NOMO-1 treated with dmso at 0.1 percent for 144 hours (cell line): ENCODE data around the gene WFS1.

Experiments
- DNase-seq: peaks from one replicate; lab custom pipeline; 2025; ENCODE audit not compliant: unreplicated experiment; lab: John Stamatoyannopoulos, UW

The WFS1 gene

DNA sequence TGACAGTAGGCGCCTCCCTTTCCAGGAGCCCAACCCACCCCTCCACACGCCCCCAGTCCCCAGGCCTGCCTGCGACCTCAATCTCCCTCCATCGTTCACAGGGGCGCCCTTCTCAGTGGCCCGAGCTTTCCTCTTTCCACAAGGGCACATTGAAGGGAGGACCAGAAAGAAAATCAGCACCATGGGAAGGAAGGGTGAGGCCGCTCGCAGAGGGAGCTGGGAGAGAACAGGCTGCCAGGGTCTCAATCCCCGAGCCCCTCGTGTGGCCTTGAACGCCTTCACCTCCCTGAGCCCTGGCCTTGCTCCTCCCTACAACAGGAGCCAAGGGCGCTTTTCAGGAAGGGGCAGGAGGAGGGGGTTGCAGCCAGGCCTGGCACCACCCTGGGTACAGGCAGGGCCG is 66.5 kb downstream of the WFS1 start:
- no peak for DNase-seq

DNA sequence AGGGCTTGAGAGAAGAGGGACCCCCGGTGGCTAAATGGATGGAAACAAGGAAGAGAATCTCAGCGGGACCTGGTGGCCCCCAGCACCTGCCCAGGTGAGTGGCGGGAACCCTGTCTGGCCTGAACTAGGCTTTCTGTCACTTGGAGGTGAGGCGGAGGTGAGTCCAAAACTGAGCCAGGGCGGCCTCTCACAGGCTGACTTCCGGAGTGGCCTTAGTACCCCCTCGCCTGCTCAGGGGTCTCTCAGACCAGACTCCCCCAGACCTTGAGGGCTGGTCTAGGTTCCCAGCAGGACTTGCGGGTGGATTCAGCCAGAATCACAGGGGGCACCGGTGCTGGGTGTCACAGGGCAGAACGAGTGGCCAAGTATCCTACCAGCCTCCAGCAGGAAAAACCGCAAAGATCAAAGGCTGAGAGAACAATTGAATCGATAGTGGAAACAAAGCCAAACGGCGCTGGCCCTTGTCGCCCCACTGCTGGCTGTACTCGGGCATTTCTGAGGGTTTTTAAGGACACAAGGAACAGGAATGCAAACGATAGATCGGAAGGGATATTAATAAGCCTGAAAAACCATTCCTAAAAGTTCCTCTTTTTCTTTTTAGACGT is 67.8 kb downstream of the WFS1 start:
- no peak for DNase-seq

DNA sequence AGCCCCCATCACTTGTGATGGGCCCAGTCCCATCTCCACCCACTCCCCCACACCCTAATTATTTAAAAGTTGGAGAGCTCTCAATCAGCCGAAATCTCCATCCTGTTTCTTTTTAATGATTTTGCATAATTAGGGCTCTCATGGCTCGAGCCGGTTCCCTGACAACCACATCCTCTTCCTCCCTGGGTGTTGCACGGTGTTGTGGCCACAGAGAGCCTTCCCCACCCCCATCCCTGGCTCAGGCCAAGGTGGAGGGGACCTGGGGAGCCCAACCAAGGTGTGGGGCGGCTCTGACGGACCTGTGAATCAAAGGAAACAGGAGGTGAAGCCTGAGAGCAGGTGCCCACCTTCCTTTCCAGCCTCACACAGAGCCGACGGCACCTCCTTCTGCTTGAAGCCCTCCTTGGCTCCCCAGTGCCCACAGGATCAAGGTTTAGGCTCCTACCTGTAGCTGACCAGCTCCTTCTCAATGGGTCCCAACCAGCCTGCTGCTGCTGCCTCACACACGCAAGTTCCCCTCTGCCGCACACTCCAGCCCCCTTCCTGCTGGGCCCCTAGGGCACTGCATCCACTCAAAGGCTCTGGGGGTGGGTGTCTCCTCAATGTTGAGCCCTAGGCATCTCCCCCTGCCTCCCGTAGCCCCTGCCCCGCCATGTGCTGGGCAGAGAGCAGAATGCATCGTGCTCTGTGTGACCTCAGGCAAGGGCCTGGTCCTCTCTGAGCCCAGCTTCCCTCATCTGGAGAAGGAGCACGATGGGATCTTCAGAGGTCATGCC is 68.7 kb downstream of the WFS1 start:
- no peak for DNase-seq

DNA sequence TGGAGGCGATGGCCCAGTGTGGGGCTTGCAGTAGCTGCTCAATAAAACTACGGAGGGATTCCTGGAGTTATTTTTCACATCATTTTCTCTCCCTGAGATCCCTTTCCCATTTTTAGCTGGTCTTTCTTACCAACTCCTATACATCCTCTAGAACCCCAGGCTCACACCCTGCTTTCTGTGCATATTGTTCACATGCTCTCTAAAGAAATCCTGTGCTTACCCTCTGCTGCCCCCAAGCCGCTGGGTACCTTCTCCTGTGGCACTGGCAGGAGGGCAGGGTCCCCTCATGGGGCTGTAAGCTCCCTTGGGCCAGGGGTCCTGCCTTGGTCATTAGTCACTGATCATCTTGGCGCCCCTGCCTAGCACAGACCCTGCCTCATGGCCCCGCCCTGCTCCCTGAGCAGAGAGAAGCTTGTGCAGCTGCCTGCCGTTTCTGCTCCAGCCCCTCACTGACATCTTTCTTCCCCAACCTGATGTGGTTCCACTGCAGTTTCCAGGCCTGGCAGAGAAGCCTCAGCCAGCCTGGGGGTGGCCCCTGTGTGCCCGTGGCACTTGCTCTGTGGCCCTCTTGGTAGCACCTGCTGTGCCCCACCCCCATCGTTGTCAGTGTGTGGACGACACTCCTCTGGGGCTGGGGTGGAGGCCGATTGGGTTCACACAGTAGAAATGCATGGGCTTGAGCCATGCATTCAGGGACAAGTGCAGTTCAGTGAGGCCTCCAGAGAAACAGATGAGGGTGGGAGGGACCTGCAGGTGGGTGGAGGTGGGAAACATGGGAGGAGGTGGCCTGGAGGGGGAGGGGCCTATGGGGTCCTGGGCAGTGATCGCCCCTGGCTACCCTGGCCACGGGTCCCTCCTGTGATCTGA is 69.5 kb downstream of the WFS1 start:
- DNase-seq = no peak

DNA sequence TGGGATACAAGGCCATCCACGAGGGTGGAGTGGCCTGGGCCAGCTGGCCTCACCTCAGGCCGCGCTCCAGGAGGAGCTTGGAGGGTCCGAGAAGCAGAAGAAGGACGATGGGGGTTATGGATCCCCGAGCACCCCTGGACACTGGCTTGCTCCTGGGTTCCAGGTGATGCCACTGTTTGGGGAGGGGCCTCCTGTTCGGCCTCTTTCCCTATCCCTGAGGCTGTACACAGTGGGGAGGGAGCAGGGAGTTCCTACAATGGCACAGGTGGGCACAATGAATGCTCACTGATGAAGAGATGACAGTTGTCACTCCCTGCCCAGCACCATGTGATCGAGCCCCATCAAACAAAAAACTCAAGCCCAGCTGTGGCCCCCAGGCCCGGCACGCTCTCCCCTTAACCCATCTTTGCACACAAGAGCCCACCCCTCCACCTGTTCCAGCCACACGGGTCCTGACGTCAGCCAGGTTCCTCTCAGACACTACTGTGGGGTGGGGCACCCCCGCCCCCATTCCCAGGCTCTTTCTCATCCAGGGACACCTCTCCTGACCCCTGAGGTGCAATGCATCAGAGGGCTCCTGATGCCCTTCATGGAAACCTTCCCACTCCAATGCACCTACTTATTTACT is 70.3 kb downstream of the WFS1 start:
- no peak for DNase-seq

DNA sequence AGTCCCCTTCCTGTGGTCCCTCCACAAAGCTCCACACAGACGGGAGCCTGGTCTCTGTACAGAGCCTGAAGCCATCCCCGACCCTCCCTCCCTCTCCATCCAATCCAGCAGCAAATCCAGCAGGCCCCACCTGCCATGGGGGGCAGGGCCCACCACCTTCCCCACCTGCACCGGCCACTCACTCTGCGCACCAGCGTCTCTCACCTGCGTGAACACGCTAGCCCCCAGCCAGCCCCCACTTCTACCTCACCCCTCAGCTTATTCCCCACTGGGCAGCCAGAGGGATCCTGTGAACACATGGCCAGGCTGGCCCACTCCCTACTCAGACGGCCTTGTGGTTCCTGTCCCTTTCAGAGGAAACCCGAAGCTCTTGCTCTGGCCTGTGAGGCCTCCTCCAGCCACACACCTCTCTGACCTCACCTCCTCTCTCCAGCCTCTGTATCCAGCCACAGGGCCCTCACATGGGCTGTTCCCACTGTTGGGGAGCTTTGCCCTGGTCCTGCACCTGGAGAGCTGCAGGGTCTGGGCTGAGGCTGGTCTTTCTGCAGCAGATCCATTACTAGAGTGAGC is 70.9 kb downstream of the WFS1 start:
- no peak for DNase-seq

DNA sequence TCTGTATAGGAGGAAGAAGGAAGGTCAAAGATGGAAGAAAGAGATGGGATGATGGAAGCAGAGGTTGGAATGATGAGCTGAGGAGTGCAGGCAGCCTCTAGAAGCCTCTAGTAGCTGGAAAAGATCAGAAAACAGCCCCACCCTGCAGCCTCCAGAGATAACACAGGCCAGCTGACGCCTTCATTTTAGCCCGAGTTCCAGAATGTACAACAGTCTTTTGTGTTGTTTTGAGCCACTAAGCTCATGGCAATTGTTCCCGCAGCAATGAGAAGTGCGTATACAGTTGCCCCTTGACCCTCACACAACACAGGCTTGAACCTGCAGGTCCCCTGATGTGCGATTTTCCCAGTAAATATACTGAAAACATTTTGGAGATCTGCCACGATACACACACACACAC is 72.0 kb downstream of the WFS1 start:
- no peak for DNase-seq

DNA sequence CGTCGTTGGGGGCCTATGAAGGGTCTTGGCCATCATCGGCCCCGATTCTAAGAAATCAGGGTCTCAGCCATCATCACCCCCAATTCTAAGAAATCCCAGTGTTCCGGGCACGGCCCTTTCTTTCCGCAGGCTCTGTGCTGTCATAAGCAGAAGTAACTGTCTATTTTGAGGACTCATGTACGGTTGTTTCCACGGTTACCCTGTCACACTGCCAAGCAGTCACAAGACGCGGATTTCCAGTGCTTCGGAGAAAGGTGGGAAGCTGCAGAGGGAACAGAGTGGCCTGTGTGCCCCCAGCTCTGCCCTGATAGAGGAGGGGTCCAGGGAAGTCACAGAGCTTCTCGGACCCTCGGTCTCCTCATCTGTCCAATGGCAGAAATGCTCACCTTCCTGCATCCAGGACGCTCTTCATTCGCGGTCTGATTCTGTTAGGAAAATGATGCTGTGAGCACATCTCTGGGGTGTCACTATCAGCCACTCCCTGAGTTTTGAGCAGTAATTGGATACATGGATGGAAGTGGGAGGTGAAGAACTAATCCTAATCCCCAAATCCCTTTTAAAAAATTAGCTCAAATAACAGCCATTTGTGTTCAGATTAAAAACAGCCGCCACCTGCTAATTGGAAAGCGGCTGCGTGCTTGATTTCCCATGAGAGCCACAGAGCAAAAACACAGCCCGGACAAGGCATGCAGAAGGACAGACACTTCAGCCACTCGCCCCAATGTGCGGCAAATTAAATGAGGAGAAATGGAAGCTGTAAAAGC is 73.1 kb downstream of the WFS1 start:
- no peak for DNase-seq

DNA sequence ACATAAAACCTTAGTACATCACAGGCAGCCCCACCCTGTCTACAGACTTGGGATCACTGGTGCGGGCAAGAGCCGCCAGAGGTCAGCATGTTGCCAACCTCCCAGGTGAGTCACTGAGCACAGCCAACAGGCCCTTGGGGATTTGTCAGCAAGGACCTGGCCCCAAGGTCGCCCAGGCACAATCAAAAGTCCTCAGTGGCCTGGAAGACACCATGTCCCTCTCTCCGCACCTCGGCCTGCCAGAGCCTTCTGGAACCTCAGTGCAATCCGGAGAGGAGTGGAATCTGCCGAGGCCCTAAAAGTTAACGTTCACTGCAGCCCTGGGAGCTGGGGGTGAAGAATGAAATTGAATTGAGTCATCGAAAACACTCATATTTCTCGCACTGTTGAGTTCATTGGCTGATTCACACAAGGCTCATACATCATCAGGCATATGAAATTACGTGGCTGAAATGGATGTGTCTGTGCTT is 74.3 kb downstream of the WFS1 start:
- DNase-seq = no peak

DNA sequence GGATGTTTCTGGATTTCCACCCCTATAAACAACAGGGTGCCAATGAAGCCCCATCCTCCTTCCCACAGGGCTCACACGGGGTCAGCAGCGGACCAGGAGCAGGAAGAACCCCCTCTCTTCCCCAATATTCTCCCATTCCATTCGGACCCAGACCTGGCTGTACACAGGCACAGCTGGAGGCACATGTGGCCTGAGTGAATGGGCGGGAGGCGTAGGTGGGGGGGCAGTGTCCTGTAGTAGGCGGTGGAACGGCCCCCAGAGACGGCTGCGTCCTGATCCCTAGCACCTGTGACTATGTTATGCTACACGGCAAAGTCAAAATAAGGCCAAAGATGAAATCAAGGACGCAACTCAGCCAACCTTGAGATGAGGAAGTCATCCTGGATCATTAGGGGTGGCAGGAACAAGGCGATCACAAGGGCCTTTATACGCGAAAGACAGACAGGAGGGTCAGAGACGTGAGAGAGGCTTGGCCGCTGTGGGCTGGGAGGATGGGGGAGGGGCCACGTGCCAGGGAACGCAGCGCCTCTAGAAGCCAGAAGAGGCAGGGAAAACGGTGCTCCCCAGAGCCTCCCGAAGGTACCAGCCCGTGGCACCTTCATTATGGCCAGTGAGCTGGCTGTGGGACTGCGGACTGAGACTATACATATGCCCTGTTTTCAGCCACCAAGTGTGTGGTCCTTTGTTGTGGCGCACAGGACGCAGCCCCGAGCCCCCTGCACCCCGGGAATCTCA is 75.6 kb downstream of the WFS1 start:
- DNase-seq = no peak

DNA sequence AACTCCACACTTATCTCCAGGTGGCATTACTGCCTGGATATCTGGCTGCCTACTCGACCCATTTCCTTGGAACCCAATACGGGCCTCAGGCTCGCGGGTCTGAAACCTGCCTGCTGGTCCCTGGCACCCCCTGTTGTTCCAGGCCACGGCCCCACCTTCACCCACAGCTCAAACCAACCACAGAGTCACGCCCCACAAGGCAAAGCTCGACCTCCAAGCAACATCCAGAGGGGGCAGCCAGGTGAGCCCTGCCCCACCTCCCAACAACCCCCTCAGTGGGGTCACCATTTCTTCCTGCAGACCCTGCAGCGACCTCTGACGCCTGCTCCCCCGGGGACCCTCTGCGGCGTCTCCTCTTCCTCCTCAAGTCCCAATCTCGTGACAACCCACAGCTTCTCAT is 76.2 kb downstream of the WFS1 start:
- no peak for DNase-seq

DNA sequence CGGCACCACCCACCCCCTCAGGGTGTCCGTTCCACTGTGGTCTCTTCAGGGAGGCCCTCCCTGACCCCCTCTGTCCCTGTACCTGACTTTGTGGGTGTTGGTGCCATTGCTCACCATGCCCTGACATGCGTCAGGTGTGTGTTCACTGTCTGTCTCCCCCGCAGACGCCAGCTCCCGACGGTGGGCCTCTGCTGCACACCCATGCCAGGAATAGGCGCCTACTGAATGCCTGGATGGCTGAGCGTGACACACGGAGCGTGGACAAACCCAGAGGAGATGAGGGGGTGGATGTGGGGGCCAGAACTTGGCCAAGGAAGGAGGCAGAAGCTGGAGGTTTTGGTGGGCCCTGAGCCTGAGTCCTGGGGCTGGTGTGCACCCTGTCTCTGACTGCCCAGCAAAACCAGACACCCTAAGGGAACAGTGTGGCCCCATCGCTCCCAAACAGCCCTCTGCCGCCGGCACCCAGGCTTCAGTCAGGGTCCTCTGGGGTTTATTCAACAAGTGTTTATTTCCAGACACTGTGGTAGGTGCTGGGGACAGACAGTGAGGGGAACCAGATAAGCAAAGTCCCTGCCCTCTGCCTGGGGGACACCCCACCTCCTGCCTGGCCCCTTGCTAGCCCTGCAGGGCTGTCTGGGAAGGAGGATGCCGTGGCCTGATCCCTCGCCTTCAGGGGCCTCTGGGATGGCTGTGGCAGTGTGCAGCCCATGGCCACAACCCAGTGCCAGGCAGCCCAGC is 76.9 kb downstream of the WFS1 start:
- no peak for DNase-seq

DNA sequence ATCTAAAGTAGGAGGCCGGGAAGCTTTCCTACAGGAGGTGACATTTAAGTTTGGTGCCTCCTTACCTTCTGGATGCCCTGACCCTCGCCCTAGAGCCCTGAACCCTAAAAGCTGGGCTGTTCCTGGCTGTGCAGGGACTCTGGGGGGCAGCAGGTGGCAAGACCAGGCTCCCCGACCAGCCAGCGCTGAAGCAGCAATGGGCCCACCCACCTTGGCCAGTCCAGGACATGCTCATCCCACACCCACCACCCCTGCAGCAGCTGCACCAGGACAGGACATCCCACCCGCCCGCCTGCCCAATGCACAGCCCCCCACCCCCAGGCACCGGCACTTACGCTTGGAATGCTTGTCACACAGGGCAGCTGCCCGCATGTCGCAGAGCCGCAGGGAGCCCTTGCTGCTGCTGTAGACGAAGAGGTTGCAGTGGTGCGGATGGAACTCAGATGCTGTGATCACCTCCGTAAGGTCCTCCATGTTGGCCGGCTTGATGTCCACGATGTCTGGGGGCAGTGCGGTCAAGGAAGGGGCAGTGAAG is 77.9 kb downstream of the WFS1 start:
- no peak for DNase-seq

DNA sequence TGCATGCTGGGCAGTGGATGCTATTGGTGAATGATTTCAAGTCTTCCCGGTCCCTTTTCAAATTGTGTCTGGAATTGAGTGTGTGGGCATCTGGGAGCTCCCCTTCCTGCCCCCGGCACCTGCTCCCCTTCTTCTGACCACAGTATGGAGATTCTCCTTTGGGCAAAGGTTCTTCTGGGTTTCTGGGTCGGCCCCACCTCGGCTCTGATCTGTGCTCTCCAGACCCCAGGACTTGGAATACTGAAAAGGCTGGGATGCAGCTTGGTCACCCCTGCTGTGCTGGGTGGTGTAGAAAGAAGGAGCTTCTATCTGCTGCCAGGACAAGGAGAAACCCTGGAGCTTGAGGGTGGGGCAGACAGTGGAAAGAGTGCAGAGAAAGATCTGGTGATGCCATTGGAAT is 78.8 kb downstream of the WFS1 start:
- no peak for DNase-seq

DNA sequence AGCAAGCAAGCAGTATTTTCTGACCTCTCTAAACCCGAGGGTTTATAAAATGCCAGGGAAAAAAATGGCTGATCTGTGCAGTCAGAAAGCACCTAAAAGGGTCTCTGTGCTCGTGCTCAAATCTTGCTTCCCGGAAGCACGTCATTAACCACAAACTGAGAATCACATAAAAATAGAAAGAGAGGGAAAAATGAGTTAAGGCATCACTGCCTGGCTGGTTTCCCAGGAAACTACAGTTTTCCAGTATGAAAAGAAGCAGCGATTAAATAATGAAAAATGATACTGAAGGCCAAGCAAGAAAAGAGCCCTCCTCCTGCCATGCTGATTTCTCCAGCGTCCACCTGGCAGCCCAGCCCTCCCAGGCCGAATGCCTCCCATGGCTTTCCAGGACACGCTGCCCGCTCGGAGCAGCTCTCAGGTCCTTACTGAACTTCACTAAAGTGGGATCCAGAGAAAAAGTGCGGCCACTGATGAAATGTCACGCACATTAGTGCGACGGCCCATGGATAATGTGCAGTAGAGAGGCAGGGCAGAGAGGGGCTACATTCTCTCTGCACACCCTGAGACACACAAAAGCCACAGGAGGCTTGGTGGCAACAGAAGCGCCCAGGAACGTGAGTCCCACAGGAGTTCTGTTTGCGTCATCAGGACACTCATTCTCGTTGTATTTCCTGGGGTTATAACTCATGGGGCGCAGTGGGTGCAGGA is 80.4 kb downstream of the WFS1 start:
- DNase-seq = no peak

DNA sequence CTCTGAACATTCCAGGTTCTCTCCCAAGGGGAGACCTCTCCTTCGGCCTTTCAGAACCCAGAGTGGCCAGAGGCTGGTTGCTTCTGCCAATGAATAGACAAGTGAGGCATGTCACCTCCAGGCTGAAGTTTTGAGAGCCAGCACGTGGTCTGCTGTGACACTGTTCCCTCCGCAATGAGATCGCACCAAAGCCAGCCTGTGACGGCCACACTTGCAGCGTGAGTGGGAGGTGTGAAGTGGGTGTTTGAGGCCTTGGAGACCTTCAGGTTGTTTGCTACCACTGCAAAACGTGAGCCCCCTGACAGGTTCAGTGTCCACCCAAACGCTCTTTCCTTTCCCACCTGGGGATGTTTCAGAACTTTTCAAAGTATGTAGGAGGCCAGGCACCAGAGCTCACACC is 81.0 kb downstream of the WFS1 start:
- DNase-seq = no peak

DNA sequence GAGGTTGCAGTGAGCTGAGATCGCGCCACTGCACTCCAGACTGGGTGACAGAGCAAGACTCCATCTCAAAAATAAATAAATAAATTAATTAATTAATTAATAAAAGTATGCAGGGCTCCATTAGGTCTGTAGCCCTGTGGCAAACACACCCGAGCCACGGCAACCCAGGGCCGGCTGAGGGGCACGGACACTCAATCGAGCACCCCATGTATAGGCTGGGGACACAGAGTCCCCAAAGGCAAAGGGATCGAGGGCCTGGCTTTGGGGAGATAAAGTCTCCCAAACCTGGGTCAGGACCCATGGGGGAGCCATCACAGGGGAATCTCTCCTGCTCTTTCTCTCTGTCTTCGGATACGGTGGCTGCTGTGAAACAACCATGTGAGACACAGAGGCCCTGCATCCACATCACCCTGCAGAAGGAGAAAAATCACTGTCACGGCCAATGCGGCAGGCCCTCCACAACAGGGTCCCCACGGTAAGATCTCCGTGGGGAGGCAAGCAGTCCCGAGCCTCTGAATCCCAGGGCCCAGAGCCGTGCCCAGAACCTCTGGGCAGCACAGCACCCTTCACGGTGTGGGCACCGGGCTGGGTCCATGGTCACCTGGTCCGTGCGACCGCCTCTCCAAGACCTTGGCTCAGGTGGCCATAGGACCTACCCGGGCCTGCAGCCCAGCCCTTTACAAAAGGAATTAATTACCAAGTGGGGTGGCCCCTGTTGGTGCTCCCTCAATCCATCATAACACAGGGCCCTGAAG is 81.8 kb downstream of the WFS1 start:
- no peak for DNase-seq
